ENCODE results near the gene CELF2.

The CELF2 gene

DNA sequence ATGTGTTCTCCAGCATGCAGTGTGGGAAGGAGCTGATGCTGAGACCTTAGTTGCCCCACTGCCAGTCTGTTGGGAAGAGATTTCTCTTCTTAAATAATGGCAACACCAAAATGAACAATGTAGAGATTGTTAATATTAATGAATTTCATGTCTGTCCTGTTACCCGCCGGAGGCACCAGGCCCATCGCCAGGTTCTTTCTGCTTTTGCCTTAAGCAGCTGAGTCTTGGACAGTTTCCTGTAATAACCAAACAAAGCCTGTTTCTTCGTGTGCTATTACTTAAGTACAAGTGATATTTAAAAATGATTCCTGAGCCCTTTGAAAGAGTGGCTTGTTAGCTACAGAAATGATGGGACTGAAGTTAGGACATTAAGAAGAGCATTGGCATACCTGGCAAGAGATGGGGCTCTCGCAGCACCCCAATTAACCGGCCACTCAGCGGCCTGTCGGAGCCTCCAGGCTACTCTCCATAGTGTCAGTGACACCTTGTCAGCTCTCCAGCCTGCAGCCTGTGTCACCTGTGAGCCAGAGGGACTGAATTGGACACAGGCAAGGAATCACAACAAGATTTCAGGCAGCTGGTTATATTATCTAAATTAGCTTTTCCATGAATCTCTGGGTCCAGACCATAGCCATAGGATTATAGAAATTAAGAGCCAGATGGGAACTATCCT lies 142.0 kb downstream of the CELF2 start:
- no peak for DNase-seq

DNA sequence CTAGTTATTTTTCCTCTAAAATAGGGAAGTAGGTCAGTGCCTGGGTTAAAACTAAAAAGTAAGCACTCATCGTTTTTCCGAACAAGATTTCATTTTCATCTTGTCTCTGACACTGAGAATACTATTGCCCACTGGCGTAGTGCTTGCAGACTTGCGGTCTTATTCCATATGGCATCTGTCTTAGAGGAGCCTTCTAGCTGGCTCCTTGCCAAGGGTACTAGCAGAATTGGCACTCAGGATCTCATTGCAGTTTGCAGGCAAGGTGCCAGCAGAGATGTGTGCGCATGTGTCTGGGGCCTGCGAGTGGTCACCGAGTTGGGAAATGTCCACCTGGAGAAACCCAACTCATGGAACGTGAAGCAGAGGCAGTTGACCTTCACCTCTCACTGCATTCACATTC lies 143.4 kb downstream of the CELF2 start:
- no peak for DNase-seq

DNA sequence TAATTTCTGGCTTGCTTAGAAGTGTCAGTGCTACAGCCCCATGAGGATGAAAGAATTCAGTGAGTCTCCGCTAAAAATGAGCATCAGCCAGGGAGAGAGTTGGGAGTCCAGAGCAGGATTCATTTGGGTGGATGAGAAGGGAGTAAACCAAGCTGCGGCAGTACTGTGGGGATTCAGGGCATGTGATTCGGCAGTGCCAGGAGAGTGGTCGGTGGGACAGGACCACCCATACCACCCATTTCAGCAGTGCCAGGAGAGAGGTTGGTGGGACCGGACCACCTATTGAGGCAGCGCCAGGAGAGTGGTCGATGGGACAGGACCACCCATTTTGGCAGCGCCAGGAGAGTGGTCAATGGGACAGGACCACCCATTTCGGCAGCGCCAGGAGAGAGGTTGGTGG lies 144.2 kb downstream of the CELF2 start:
- DNase-seq, result no peak

DNA sequence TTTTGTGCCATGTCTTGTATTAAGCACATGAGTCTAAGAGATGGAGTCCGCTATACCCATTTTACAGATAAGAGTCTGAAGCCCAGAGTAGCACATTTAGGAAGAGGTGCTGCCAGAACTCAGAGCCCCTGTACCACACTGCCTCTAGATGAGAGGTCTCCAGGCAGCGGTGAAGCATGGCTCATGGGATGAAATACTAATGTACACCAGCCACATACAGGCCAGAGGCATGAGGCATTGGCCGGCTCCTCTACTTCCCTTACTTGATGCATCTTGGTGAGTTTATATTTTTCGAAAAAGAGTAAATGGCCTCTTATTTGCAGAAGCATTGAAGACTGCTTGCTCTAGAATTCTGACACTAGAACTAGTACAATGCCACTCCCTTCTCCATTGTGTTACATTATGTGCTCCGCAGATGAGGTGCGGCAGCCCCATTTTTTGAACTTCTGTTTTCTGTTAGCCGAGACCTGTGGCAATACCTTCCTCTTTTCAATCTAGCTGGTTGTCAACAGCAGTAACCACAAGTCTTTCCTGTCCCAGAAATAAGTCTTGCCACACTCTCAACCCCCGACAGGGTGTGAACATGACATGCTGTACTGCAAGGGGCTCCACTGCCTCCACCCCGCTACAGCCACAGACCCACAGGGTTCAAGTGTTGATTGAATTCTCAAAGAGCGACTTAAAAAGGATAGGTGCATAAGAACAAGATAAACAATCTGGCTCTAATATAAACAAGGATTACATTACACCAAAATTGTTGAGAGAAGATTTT lies 145.3 kb downstream of the CELF2 start:
- no peak for DNase-seq

DNA sequence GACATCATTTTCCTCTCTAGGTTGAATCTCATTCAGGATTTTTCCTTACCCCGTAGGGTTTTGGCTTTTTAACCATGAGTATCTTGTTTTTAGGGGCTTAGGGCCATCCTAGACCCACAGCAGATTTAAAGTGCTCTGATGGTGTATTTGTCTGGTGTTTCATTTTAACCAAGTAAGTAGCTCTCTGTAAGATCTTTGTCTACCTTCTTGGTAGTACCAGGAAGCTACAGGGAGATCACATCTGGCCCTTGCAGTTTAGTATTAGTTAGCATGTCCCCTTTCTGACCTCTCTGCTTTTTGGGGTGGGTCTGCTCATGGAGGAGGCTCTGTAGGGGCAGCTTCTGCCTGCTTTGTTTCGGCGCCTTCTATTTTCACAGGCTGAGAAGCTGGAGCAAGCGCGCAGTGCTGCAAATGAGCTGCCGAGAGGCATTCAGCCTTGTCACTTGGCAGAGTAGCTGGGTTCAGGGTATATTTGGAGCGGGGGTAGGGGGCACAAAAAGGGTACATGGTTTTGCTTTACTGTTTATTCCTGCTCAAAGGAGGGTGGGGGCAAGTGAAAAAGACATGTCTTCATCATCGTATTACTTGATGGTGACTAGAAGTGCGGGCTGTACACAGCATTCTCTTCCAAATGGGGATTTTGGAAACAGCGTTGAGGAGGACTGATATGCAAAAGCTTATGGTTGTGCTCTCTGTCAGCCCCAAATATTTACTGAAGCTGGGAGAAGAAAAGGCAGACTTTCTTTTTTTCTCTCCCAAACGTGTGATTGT lies 146.3 kb downstream of the CELF2 start:
- DNase-seq, result no peak

DNA sequence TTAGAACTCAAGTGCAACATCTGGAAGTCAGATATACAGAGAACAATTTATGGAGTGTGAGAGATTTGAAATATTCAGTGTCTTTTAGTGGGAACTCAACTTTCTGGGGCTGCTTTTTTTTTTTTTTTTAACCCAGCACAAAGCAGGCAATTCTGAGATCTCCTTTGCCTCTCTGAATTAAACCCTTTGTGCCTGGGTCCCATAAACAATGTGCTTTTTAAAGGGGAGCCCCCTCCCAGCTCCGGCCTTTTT lies 146.8 kb downstream of the CELF2 start:
- no peak for DNase-seq

DNA sequence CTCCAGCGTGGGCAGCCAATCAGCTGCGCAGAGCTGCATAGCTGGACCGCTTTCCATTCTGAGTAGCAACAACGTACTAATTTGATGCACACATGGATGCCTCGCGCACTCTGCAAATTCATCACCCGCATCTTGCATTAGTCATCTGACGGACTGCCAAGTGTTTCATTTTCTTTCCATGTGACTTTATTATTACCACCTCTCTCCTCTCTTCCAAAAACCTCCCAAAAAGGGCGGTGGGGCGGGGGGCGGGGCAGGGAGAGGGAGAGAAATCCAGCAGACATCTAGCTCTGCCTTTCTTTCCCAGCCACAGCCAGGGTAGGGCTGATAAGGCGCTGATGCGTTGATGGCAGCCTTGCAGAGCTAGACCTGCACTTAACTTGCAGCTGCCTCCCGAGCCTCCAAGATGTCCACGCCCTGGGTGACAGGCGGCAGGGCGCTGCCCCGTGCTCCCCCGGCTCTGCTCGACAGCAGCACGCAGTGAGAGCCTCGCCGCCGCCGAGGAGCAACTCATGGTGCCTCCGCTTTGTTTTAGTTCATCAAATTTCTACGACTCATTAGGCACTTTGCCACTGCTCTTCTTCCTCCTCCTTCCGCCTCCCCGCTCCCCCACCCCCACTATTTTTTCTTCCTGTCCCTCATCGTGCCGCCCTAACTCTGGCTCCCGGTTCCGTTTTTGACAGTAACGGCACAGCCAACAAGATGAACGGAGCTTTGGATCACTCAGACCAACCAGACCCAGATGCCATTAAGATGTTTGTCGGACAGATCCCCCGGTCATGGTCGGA lies 147.3 kb downstream of the CELF2 start:
- DNase-seq, result no peak

DNA sequence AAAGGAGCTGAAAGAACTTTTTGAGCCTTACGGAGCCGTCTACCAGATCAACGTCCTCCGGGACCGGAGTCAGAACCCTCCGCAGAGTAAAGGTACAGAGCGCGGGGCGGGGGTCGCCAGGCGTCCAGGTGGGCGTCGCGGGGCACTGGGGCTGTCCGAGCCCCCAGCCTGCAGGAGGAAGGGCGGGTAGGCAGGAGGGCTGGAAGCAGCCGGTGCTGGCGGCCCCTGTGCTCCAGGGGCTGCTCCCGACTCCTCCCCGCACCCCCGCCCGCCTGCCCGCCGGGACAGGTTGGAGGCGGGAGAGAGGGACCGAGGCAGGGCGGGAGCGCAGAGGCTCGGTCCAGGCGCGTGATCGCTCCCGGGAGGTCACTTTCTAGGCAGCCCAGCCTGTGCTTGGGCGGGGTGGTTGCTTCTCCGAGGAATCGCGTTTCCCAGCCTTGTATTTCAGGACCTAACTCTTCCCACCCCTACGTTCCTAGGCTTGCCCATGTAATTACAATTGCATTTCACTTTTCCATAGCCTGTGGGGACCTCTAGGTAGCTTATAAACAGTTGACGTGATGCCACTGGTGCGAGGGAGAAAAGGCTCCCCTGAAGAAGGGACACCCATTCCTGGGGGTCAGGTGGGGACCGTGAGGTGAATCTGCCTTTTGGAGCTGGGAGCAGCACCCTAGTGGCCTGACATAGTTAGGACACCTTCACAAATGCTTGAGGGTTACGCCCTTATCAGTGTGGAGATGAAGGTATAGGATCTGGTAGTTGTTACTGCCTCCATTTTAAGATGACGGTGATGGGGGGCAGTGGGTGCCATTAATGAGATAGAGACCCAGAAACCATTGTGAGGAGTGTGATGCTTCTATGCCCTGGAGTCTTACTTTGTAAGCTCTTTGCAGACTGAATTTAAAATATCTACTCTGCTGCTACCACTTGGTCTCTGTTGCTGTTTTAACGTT lies 148.2 kb downstream of the CELF2 start:
- no peak for DNase-seq

DNA sequence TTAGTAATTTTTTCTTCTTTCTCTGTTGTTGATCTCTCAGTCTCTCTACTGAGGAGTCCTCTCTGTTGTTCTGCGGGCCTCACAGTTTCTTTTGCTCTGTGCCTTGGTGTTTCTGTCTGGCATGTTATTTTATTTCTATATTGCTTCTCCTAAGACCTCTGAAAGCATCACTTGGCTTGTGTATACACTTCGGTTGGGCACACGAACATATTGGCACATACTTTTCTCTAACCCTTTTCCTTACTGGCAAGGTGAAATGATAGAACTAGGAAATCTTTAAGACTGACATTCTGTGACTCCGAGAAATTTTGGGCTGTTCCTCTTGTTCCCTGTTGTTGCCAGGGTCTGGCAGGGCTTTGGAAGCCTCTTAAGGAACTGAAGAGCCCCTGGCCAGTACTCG lies 148.9 kb downstream of the CELF2 start:
- no peak for DNase-seq

DNA sequence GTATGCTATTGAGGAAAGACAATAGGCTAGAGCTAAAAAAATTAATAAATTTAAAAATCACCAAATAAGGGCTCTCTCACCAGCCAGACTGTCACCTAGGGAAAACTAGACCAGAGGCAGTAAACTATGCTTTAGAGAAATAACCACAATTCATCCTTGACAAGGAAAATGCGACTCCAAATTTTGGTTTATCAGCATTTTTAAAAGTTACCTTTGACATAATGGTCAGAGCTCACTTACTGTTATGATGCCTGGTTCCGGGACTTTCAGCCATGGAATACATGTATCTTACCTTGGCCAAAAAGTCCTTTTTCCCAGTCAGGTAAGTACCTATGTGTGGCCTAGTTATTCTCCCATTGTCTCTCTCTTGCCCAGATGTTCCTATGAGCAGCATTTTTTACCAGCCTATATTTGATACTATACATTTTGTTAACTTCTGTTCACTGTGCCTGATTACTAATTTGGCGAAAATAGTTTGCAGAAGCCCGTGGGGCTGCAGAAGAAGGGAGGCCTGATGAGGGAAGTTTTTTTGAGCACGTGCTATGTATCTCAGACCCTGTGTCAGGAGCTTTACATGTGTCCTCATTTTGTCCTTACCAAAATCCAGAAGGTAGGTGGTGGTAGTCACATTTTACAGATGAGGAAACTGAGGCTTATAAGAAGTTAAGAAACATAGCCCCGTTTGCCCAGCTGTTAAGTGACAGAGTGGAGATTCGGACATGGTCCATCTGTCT lies 149.7 kb downstream of the CELF2 start:
- DNase-seq, result no peak

DNA sequence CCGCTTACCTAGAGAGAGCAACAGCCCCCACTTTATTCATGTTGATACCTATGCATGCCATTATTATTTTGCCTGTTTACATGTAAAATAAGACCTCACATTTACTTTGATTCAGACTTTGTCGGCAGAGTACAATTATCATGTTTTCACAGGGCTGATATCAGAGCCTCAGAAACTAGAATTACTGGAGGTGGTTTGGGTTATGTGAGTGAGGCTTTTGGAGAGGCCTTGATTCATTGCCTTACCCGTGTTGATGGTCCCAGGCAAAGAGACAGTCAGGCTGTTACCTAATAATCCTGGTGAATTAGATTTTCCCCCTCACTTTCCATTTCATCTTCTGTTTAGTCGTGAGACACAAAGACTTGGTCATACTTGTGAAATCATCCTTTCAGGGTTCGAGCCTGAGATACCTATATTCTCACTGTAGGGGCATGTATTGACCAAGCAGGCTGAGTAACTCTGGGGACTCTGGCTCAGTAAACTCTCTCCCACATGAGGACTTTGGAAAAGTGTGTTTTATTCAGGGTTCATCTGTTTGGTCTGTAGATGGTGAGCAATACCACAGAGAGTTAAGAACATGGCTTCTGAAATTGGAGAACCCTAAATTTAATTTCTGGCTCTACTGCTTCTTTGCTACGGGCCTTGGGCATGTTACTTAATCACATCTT lies 150.9 kb downstream of the CELF2 start:
- no peak for DNase-seq

DNA sequence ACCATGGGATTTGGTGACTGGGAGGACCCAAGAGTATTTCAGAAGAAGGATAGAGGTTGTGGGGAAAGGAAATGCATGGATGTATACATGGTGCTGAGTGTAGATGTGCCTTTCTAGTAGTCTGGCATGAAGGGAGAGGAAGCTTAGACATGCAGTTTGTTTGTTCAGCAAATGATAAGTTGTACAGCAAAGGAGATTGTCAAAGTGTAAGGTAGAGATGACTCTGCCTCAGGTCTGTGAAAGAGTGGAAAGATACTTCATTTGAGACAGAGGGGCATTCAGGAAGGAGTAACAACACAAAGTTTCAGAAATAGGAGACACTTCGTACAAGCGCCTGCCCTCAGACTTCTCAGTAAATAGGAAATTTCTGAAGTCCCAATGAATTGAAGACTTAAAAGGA lies 152.3 kb downstream of the CELF2 start:
- no peak for DNase-seq

DNA sequence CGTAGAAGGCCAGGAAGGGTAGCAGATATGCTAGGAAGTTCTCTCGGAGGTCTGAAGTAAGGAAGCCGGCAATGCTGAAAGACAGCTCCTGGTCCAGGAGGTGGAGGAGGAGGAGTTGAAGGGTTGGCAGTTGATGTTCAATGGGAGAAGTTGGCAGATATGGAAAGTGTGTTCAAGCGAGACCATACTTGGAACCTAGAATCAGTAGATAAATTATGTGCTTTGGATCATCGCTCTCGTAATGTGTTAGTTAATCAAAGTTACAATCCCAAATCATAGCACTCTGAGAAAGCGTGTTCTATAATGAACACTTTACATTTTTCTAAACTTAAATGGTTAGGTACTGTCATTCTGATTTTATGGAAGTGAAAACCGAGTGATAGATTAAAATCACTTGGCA lies 152.9 kb downstream of the CELF2 start:
- DNase-seq, result no peak

DNA sequence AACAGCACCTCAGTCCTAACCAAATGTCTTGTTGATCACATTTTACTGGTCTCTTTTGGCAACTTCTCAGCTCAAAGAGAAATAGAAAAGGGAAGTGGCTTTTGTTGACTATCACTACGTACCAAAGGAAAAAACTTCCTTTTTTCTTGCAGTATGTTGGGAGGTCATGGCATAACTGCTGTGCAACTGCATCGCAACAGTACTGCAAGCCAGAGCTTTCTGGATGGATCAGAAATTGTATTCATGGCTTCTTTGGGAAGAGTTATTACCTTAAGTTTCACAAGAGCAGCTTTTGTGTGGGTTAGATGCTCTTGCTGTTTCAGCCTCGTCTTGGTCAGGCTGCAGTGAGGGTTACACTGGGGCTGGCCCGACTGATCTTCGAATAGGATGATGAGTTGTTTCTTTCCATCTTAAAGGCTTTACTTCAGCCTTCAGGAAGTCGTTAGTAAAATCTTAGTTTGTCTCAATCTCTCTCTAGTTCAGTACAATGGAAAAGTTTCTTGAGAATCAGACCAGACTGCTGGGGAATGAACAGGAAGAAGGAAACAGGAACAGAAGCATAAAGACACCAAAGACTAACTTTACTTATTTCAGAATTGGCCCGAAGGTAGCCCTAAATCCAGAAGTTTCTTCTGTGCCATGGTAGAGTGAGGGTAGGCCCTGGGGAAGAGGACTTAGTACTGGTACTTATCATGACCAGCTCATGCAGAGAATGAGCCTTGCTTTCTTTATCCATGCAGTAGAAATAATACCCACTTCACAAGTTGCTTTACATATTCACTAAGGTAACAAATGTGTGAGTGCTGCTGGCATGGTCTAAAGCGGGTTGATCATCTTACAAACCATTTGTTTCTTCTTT lies 153.6 kb downstream of the CELF2 start:
- no peak for DNase-seq

DNA sequence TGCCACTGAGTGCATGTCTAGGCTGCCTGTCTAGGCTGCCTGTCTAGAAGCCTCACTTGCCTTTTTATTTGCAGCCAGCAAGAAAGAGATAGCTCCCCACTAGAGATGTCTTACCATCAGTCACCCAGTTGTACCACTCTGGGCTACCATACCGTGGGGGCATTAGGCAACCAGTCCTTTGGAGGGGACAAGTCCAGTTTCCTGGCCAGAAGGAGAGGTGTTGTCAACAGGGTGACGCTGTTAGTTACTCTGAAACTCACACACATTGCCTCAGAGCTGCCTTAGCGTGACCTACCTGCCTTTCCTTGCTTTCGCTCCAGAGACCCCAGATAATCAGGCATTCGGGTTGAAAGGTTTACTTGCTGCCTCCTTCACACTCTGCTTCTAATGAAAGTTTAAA lies 155.4 kb downstream of the CELF2 start:
- DNase-seq, result no peak

DNA sequence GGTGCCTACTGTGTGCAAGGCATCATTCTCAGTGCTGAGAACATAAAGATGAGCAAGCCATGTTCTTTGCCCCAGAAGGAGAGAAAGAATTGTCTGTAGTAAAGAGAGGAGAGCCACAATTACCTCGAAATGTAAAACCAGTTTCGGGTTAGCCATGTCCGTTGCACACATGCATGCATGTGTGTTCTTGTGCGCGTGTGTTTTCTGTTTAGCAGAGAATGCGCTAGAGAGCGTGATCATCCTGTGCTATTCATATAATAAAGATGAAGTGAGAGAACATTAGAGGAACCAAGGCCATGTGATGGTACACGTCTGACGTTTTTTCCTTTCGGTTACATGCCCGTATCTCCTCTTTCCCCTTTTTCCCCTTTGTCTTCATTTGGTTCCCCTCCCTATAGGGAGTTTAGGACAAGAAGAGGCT lies 158.2 kb downstream of the CELF2 start:
- no peak for DNase-seq

DNA sequence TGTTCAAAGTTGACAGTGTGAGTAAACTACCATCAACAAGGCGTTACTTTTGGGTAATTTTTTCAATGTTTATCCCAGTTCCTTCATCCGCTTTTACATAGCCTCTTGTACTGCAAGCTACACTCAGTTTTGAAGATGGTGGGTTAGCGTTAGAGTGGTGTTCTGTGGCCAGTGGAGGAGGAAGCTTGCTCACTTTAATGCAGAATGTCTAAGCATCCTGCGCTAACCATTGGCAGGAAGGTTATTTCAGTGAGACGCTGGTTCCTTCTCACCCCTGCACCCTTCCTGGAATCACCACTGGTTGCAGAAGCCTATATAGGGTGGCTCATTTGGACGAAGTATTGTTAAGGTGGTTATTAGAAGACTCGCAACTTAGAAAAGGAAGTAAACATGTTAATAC lies 159.1 kb downstream of the CELF2 start:
- no peak for DNase-seq

DNA sequence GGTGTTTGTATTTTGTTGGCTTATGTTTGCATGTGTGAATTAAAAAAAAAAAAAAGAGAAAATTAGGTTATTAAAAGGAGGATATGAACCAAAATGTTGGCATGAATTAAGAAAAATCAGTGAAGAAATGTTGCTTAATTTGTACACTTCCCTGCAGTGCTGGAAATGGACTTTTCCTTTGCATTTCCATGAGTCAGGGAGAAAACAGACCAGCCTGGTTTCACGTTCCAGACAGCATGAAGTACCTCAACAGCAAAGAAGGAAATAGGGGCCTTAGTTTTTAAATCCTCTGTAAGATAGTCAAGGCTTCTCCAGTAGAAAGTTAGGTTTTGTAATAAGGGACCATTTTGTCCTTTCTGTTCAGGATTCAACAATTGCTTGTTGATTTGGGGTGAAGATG lies 159.7 kb downstream of the CELF2 start:
- no peak for DNase-seq

DNA sequence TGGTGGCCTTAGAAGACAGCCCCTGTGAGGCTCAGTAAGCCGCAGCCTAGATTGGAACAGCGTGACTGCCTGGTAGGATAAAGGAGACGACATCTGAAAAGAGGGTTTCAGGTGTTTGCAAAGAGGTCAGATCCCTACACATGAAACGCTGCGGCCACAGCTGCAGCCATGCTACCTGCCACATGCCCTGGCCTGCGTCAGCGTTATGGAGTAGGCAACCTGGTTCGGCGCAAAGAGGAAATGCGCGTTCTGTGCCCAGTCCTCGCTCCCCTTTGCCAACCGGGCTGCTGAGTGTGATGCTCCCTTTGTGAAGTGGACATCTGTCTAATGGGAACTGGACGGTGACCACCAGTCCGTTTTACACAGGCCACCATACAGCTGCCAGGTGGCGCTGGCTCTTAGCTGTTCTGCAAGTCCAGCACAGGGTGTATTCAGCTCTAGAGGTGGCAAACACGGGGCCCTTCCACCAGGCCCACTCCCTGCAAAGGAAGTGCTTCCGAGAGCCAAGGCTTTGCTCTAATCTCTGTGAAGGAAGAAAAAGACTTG lies 160.3 kb downstream of the CELF2 start:
- no peak for DNase-seq

Measured in NCI-H1694 (cell line).